Stimulated activated CD4-positive, alpha-beta T cell treated with anti-CD3 and anti-CD28 coated beads, TNF-alpha, amount 100 ng/mL, for 1 hour (primary cell): ENCODE results near the gene NKAIN4.

Source experiments
- DNase-seq, 3 donors: peaks; one replicate each; pipeline ENCODE4 v3.0.0-alpha.2; 2020; ENCODE audit warnings: low read depth in 3 of 3, low spot score in 1 of 3

NKAIN4 gene

DNA sequence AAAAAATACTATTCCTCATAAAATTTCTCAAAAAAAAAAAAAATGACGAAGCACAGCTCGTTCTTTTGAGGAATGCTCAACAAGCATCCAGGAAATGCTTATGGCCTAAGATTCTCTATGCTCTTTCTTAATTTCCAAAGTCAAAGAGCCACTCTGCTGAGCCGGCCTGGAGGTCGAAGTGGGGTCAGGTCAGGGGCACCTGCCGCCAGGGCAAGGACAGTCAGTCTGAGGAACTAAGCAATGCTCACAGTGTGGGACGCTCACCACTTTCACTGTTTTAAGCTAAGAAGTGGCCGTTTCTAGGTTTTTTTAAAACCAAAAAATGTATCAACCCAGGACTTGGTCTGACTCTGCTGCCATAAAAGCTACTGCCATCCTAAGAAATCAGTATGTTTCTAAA, 55.7 kb downstream of the NKAIN4 start:
- DNase-seq: no peak

DNA sequence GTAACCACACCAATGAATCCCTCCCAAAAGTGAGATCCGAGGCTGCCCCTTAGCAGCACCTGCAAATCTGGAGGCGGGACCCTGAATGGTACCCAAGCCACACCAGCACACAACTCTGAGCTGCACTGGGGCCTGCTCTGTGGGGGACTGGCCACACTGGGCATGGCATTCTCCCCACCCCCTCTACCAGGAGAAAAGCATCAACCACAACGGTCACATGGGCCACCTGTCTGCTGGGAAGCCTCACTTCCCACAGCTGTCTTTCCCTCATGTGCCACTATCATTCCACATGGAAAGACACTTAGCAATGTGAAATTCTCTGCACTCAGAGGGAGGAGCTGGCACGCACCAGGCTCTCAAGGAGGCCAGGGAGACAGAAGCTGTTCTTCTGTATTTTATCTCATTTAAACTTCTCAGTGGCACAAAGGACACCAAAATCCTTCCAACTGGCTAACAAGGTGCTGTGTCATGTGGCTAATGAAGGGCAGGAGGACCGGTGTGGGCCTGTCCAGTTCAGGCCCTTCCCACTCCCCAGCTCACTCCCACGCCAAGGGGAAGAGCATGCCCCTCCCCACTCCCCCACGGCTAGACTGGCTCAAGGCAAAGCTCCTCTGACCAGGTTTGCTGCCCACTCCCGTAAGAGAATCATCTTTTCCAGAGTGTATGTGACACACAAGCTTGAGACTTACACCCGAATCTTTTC, 57.3 kb downstream of the NKAIN4 start:
- DNase-seq: no peak

DNA sequence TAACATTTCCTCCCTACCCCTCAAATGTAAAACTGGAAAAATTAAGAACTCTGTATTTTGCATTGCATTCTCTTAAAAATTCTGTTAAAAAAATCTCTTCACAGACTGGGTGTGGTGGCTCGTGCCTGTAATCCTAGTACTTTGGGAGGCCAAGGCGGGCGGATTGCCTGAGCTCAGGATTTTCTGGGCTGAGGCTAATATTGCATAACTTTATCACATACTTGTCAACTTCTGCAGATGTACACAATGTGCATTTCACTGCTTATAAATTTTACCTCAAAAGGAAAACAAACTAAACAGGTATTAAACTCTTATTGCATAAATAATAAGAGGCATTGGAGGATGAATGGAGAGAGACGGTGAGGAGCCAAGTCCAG, 59.5 kb downstream of the NKAIN4 start:
- no peak for DNase-seq

DNA sequence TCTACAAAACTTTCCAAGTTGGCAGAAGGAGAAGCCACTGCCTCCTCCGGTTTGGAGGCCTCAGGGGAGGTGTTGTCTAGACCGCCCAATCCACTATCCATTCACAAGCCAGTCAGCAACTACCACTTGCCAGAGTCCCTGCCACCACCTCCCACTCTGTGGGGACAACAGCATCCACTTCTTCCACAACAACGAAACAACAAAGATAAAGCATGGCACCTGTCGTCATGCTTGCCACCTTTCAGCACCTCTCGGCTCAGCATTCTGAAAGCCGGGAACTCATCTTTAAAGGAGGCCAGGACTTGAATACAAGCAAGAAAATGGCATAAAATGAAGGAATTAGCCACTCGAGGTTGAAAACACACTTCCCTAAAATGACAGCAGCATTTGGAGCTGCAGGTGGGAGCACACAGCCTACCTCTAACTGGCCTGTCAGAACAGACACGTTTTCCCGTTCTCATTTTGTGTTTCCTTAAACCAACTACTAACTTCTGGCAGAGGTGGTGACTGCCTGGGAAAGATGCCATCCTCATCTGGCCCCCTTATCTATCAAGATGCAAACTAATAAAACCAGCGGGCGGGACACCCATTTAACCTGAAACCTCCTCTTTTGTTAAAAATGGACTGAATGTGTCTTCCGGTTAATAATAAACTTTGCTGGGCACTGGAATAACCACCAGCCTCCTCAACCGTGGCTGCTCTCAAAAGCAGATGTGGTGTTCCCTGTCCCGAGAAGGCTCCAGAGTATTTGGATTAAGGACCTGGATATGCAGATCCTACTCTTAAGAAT, 60.1 kb downstream of the NKAIN4 start:
- DNase-seq: no peak

DNA sequence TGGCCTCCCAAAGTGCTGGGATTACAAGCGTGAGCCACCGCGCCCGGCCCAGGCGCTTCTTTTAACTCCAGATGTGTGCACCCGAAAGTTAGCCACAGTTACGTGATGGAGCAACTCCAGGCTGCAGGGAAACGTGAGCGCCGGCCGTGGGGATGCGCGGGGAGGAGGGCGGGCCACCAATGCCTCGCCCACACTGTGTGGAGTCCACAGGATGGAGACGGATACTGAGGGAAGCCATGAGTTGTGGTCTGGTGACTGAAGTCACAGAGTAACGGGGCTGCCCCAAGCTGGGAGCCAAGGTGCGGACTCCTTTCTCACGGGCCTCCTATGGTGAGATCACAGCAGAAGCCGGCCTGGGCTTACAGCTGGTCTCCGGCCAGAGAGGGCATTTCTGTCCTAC, 61.5 kb downstream of the NKAIN4 start:
- no peak for DNase-seq

DNA sequence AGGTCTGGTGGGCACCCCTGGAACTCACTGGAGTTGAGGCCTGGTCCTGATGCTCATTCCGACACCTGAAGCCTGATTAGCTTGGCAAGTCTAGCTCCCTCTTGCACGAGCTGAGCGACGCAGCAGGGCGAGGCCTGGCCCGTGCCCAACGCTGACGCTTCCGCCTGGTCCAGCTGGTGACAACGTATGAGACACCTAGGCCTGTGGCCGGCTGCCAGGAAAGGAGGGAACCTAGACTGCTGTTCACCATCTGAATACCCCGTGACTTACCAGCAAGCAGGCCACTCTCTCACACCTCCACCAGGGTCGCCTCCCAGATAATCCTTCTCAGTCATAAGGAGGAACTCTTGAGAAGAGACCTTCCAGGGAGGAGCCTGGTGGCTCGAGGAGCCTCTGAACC, 62.9 kb downstream of the NKAIN4 start:
- DNase-seq: no peak

DNA sequence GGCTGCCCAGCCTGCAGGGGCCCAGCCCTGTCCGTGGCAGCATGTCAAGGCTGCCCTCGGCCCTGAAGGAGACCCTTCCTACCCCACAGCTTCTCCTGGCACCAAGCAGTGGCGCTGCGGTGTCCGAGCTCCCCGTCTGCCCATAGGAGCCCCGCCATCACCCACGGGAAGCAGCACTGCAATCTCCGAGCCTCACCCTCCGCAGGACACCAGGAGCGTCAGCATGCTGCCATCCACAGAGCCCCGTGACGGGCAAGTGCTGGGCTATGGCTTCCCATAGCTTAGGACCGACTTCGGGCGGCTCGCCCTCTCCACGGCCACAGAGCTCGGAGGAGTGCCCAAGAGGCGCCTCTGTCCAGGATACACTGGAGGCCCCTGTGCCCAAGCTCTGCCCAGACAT, 63.4 kb downstream of the NKAIN4 start:
- DNase-seq: no peak
